ENCODE results near the gene EPX.

EPX gene

DNA sequence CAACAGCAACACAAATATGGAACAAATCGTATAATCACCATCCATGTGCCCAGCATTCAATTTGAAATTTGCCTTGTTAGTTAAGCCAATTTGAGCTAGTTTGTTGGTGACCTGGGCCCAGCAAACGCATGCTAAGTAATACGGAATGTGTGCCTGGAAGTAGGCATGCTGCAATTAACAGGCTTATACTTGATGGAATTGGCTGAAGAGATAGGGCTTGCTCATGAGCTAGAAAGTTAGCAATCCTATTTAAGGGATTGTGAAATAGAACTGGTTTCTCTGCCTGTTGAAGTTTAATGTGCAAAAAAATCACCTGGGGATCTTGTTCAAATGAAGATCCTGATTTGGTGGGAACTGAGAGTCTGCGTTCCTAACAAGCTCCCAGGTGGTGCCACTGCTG is 37.4 kb downstream of the EPX start:
- DNase-seq = no peak

DNA sequence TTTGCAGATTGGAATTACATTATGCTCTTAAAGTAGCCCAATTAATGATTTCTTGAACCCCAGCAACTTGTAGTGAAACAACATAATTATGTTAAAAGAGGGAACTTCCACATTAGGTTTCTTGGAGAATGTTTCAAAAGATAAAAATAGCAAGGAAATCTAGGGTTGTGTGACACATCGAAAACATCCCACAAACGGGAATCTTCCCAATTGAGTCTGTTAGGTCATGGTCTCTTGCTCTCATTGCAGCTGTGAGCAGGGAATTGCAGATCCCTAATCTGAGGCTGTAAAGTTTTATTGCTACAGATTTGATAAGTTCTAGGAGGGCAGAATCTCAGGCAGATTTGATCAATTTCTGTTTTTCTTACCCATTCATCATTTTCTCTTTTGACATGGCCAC is 39.1 kb downstream of the EPX start:
- DNase-seq = no peak

GRCh38 chr17:58232707-58233156 is 40.2 kb downstream of the EPX start:
- no peak for DNase-seq

- no peak for DNase-seq
These were observed 41.0 kb downstream of the EPX start for GRCh38 chr17:58233543-58233942.

DNA sequence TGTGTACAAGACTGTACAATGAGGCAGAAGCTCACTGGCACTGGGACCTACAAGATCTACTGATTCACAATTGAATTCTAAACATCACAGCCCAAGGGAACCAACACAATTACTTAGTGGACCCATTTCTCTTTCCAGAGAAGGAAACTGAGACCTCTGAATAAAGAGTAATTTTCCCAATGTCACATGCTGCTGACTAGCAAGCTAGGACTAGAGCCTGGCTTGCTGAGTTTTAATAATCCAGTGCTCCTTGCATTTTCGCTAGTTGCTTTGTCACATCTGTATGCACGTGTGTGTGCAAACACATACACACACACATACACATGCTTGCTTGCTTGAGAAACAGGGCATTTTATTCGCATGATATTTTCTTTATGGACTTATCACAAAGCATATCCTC is 42.0 kb downstream of the EPX start:
- DNase-seq = no peak

DNA sequence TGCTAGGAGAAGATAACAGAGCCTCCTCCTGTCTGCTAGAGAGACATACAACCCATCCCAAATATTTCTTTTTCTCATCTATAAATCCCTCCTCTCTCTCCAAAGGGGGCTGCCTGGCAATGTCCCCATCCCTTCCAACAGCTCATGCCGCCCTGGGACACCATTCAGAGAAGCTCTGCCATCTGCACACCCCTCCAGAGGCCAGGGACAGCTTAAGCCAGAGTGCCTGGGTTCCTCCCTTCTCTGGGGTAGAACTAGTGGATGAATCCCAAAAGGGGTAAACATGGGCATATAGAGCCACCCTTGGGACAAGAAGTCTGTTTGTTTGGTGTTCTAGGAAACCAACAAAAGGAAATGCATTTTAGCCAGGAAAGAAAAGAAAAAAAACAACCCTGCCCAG is 43.3 kb downstream of the EPX start:
- DNase-seq = no peak

DNA sequence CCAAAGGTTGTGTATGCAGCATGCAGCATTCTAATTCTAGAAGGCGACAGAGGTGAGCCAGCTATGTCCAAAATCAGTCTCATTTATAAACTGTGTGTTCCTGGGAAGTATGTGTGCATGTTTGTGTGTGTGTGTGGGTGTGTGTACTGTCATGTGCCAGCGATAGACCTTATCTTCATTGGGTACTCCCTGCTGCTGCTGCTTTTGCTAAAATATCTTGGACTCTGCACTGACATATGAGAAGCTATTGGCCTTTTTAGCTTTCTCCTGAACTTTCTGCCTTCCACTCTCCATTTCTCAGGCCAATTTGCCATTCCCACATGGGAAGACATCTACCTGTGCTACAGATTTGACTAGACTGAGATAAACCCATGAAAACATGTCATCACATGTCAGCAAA is 43.9 kb downstream of the EPX start:
- DNase-seq = no peak

GRCh38 chr17:58238147-58238634 is 45.7 kb downstream of the EPX start, which contains the start of gene LPO:
Gene LPO, plus strand, starts transcription at chr17:58238584. Its CDS starts 4,396 bp downstream, at chr17:58242980.
- no peak for DNase-seq

GRCh38 chr17:58239987-58240386 is 47.5 kb downstream of the EPX start:
- DNase-seq = no peak

GRCh38 chr17:58242171-58242784 is 49.8 kb downstream of the EPX start:
- DNase-seq = no peak

DNA sequence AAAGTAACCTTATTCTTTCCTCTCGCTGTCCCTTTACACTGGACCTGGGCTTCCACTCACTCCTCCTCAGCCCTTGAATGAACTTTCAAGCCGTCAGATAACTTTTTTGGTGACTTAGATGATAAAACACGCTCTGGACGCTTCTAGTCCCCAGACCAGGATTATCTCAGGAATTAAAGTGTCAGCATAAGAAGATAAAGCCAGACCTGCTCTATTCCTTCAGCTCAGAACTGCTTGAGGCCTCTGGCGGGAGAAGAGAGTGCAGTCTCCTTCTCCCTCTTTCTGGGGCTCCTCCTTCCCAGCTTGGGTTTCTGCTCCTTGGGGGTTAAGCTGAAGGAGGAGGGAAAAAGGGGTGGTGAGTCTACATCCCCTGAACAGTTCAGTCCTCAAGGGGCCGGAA is 52.4 kb downstream of the EPX start:
- no peak for DNase-seq

GRCh38 chr17:58245428-58246103 is 53.0 kb downstream of the EPX start:
- DNase-seq = no peak

DNA sequence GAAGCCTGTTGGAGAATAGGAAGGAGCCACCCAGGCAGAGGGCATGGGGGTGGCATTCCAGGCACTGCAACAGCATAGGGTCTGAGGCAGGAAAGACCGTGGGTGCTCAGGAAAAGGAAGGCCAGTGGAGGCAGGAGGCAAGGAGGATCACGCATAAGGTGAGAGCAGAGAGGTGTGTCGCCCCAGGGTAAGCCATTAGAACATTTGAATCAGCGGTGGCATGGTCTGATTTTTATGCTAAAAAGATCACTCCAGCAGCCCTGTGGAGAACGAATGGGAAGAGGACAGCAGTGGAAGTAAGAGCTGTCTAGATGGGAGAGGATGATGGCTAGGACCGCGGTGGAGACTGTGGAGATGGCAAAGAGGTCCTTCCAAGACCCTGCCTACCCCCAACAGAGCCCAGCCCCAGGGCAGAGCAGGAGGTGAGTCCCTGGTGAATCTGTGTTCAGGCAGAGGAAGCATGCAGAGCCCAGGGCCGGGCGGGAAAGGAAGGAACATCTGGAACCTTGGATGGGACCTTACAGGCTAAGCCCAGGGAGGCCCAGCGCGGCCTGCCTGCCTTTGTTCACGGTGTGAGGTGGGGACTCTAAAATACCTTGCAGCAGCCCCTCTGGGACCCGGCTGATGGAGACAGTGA is 53.7 kb downstream of the EPX start:
- no peak for DNase-seq

GRCh38 chr17:58246781-58247180 is 54.3 kb downstream of the EPX start:
- DNase-seq = no peak

DNA sequence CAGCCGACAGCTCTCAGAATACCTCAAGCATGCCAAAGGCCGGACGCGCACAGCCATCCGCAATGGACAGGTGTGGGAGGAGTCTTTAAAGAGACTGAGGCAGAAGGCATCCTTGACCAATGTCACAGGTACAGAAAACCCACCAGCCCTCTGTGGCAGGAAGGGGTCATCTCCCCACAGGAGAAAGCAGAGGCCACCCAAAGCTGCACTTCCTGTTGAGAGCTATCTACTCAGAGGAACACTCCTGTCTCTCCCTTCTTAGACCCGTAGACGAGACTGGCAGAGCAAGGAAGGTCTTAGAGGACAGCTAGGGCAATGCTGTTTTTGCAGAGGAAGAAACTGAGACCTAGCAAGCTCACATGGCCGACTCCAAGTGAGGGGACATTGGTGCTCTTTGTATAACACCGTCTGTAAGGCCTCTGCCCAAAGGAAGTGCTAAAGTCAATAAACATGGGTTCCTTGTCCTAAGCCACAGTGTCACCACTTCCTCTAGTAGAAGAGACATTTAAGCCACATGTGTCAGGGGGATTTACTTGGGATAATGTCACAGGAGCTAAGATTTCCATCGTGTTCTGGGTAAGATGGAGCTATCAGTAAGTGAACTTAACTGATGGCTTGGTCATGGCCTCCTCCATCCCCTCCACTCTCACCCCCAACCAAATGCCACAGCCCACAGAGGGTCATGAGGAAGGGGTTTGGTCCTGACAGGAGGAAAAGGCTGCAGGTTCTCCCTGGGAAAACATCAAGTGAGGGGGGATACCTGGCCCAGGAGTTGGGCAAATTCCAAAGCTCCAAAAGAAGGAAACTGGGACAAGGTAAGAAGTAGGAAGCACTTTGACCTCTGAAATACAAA is 55.2 kb downstream of the EPX start:
- no peak for DNase-seq

GRCh38 chr17:58248955-58249269 is 56.4 kb downstream of the EPX start:
- no peak for DNase-seq

DNA sequence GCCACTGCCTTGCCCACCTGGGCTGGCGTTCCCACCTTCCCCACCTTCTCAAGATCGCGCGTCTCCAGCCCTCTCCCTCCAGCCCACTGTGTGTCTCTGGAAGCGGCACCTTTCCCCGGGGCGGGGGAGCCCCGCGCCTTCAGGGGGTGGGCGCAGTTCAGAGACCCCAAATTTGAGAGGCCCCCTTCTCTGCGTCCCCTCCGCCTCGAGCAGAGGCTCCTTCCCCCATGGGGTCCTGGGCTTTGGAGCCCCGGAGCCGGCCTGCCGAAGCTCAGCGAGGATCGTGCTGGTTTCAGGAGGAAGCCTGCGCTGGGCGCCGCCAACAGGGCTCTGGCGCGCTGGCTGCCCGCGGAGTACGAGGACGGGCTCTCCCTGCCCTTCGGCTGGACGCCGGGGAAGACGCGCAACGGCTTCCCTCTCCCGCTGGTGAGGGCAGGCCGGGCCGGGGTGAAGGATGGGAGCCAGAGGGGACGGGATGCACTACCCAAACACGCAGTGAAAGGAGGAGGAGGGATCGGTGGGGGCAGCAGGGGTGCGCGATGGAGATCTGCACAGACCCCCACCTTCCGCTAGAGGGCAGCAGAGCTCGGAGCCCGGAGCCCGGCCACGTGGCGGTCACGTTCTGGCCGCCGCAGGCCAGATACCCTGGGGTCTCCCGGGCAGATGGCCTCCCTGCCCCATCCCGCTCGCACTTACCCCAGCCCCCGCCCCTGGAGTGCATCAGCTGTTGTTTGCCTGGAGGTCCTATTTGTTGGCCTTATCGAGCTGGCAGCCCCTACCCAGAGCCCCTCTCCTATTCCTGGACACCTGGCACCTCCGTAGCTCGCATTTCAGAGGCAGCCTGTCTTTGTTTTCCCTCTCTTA is 57.0 kb downstream of the EPX start:
- DNase-seq = peak; percentile 63

GRCh38 chr17:58250344-58251011 is 58.0 kb downstream of the EPX start:
- DNase-seq = no peak

DNA sequence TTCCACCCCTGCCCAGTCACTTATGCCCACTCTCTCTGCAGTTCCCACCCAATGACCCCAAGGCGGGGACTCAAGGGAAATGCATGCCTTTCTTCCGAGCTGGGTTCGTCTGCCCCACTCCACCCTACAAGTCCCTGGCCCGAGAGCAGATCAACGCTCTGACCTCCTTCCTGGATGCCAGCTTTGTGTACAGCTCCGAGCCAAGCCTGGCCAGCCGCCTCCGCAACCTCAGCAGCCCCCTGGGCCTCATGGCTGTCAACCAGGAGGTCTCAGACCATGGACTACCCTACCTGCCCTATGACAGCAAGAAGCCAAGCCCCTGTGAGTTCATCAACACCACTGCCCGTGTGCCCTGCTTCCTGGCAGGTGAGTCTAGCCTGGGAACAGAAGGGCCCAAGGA is 59.6 kb downstream of the EPX start:
- DNase-seq = no peak

DNA sequence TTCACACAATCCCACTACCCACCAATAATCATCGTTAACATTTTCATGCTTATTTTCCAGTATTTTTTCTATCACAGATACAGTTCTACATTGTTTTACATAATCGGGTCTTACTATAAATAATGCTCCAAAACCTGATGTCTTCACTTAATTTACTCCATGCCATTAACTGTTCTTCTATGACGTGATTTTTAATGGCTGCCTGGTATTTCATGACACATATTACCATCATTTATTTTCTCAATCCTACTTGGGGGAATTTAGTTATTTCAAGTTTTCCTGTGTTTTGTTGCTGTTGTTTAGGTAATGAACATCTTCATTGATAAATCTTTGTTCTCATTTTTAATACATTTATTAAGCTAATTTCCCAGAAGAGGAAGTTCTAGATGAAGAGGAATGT is 60.6 kb downstream of the EPX start:
- no peak for DNase-seq
